Muscle layer of colon (tissue), 2 donors: Measurements from ENCODE around the gene SYT6.

Experiments used
- H3K27ac ChIP-seq: one replicate; pipeline ENCODE4 v1.7.0; 2013; ENCODE audit warnings: low read depth, mild to moderate bottlenecking, low read length, moderate library complexity
- H3K27me3 ChIP-seq, 2 donors: one replicate each; pipeline ENCODE4 v1.7.0; 2013; ENCODE audit warnings: low read length in 2 of 2, mild to moderate bottlenecking in 2 of 2; ENCODE audit not compliant: insufficient read depth in 2 of 2, control insufficient read depth in 1 of 2
- H3K36me3 ChIP-seq: one replicate; pipeline ENCODE4 v1.7.0; 2013; ENCODE audit warnings: mild to moderate bottlenecking, low read length; ENCODE audit not compliant: insufficient read depth
- H3K4me1 ChIP-seq: one replicate; pipeline ENCODE4 v1.7.0; 2013; ENCODE audit warnings: mild to moderate bottlenecking, low read length; ENCODE audit not compliant: insufficient read depth
- H3K4me3 ChIP-seq, 2 donors: one replicate each; pipeline ENCODE4 v1.7.0; 2013; ENCODE audit warnings: low read length in 2 of 2, low read depth in 1 of 2, mild to moderate bottlenecking in 1 of 2, moderate library complexity in 1 of 2
- H3K9ac ChIP-seq: one replicate; pipeline ENCODE4 v1.7.0; 2013; ENCODE audit warnings: low read length
- H3K9me3 ChIP-seq: one replicate; pipeline ENCODE4 v1.7.0; 2013; ENCODE audit warnings: mild to moderate bottlenecking, low read length
- donor health status: abdominal sarcoma.
- donor health status: Adenocarcinoma of cecum.

Gene SYT6

DNA sequence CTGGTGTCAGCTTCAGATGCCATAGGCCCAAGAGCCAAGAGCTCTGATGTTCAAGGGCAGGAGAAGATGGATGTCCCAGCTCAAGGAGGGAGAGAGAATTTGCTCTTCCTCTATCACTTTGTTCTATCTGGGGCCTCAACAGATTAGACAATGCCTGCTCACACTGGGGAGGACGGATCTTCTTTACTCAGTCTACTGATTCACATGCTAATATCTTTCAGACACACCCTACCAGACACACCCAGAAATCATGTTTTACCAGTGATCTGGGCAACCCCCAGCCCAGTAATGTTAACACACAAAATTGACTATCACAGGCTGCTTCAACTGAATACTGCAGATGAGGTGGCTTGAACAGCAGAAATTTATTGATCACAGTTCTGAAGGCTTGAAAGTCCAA is 105.4 kb downstream of the SYT6 start:
- no peaks in the 10 kb centered on the region for H3K4me1 ChIP-seq
- H3K9ac ChIP-seq, result no peak overlapping the region

DNA sequence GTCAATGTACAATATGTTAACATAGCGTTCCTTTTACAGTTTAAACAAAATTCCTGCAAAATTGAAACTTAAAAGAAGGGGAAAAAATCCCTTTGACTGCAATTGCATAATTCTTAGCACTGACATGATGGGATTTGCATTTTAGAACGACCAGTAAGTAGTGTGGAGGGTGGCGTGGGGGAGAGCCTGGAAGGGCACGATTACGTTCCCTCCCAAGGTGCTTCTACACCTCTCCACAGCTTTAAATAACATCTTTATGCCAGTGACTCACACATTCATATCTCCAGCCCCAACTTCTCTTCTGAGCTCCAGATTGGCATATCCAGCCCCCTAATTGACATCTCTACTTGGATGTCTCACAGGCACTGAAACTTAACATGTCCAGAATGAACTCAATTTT is 110.1 kb downstream of the SYT6 start:
- Histone ChIP-seq H3K9me3 (no peaks in the 10 kb centered on the region), H3K9ac (no peak overlapping the region), H3K27me3 (no peaks in the 10 kb centered on the region), H3K36me3 (no peaks in the 10 kb centered on the region), H3K27ac (no peak overlapping the region), H3K4me1 (no peaks in the 10 kb centered on the region), H3K4me3 (no peak overlapping the region)

More for the DNA sequence above, 105.4 kb downstream of the SYT6 start:
- no peak overlapping the region for H3K27ac ChIP-seq
- no peak overlapping the region for H3K4me3 ChIP-seq
- H3K9me3 ChIP-seq, result no peaks in the 10 kb centered on the region
- no peaks in the 10 kb centered on the region for H3K27me3 ChIP-seq
- no peaks in the 10 kb centered on the region for H3K36me3 ChIP-seq

DNA sequence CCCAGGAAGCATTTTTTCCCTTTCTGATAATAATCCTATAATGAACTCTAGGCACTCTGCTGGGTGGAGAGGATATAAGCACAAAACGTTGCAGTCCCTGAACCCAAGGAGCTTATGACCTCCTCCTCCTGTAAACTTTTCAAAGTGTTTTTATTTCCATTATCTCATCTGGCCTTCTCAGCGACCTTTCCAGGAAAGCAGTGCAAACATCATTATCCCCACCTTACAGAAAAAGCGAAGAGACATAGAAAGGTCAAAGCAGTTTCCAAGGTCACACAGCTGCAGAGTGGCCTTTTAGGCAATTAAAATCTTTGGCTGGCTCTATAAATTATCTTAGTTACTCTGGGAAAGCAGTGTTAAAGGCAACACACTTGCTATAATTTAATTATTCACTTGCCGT is 110.6 kb downstream of the SYT6 start:
- H3K27me3 ChIP-seq, result no peaks in the 10 kb centered on the region

DNA sequence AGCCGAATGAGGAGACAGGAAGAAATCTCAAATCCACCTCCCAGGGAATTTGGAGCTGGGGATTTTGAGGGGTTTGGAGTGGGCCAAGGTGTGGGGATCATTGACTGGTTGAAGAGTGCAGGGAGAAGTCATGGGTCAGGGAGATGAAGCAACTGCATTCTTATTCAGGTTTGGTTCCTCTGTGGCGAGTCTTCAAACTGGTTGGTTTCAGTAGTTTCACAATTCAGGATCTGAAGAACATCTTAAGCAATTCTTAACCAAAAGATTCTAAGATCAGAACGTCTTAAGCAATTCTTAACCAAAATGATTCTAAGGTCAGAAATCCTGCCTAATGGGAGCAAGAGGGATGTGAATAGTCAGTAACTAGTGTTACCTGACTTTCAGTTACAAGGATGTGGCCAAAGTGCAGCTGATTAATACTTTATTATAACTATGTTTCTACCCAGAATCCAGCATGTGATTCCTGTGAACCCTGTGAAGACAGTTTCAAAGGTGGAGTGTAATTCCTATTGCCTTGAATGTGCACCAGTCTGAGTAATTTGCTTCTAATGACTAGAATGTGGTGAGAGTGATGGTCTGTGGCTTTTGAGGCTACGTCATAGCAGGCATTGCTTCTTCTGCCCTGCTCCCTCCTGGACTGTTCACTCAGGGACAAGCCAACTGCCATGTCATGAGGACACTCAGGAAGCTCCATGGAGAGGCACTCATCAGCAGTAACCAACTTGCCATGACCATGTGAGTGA is 113.2 kb downstream of the SYT6 start:
- Histone ChIP-seq H3K4me3 (no peak overlapping the region), H3K27ac (no peak overlapping the region), H3K9ac (no peak overlapping the region), H3K4me1 (no peaks in the 10 kb centered on the region), H3K27me3 (no peaks in the 10 kb centered on the region), H3K9me3 (no peaks in the 10 kb centered on the region), H3K36me3 (no peaks in the 10 kb centered on the region)

More for the DNA sequence above, 110.6 kb downstream of the SYT6 start:
- Histone ChIP-seq H3K9me3 (no peaks in the 10 kb centered on the region), H3K27ac (no peak overlapping the region), H3K36me3 (no peaks in the 10 kb centered on the region), H3K4me3 (no peak overlapping the region), H3K9ac (no peak overlapping the region), H3K4me1 (no peaks in the 10 kb centered on the region)
